GM23338 (cell line): ENCODE data around the gene IMMP1L. TPM values are rescaled to one million over a fixed set of nuclear protein-coding genes. Genes with fewer than 3 reads are reported as not detected.

Source experiments
- ATAC-seq: fragments of 200-7000 bp; cut with Tn5 transposase; 3 replicates; pipeline ENCODE4 v1.9.1; 2020
- DNase-seq: peaks from one replicate; pipeline ENCODE4 v3.0.0-alpha.2; 2015; ENCODE audit warnings: low spot score
- H2AFZ ChIP-seq: fragments of 200-600 bp; sonication (generic); 2 replicates; pipeline ENCODE4 v1.8.0; 2016; ENCODE audit warnings: antibody characterized with exemption, mild to moderate bottlenecking, moderate library complexity
- H3F3A ChIP-seq: fragments of 200-600 bp; sonication (generic); replicated peaks from 2 replicates; pipeline ENCODE4 v1.8.0; 2017; ENCODE audit warnings: antibody characterized with exemption, mixed run types, low read depth
- H3K27ac ChIP-seq: fragments of 200-600 bp; sonication (generic); 2 replicates; pipeline ENCODE4 v1.6.1; 2016; ENCODE audit warnings: low read depth
- H3K27me3 ChIP-seq: fragments of 200-600 bp; sonication (generic); 2 replicates; pipeline ENCODE4 v1.8.0; 2016; ENCODE audit warnings: mild to moderate bottlenecking, mixed run types, moderate library complexity; ENCODE audit not compliant: insufficient read depth
- H3K36me3 ChIP-seq: fragments of 200-600 bp; sonication (generic); 2 replicates; pipeline ENCODE4 v1.8.0; 2016; ENCODE audit warnings: mild to moderate bottlenecking; ENCODE audit not compliant: insufficient read depth
- H3K4me1 ChIP-seq: fragments of 200-600 bp; sonication (generic); 2 replicates; pipeline ENCODE4 v1.8.0; 2016; ENCODE audit warnings: mild to moderate bottlenecking, moderate library complexity; ENCODE audit not compliant: insufficient read depth
- H3K4me2 ChIP-seq: fragments of 200-600 bp; sonication (generic); 2 replicates; pipeline ENCODE4 v1.7.1; 2017; ENCODE audit warnings: mixed run types
- H3K4me3 ChIP-seq: fragments of 200-600 bp; sonication (generic); 2 replicates; pipeline ENCODE4 v1.6.1; 2016; ENCODE audit warnings: mixed run types
- H3K79me2 ChIP-seq: fragments of 200-600 bp; sonication (generic); replicated peaks from 2 replicates; pipeline ENCODE4 v1.8.0; 2017; ENCODE audit warnings: mild to moderate bottlenecking; ENCODE audit not compliant: insufficient read depth
- H3K9me2 ChIP-seq: fragments of 200-600 bp; sonication (generic); 2 replicates; pipeline ENCODE4 v1.8.0; 2017; ENCODE audit not compliant: insufficient read depth
- H4K20me1 ChIP-seq: fragments of 200-600 bp; sonication (generic); replicated peaks from 2 replicates; pipeline ENCODE4 v1.8.0; 2017; ENCODE audit warnings: mild to moderate bottlenecking; ENCODE audit not compliant: insufficient read depth
- H3K27ac Mint-ChIP-seq: 2 replicates; pipeline ENCODE4 v1.8.0; 2020; ENCODE audit warnings: inconsistent platforms, mild to moderate bottlenecking, moderate library complexity, mixed read lengths
- H3K27me3 Mint-ChIP-seq: 3 replicates; pipeline ENCODE4 v1.8.0; 2022; ENCODE audit warnings: low read depth, mild to moderate bottlenecking, moderate library complexity, mixed read lengths, inconsistent platforms; ENCODE audit not compliant: insufficient read depth, poor library complexity
- H3K36me3 Mint-ChIP-seq: 3 replicates; pipeline ENCODE4 v1.8.0; 2021; ENCODE audit warnings: low read depth, mild to moderate bottlenecking, inconsistent platforms, moderate library complexity, mixed read lengths
- H3K4me1 Mint-ChIP-seq: 3 replicates; pipeline ENCODE4 v1.8.0; 2020; ENCODE audit warnings: mild to moderate bottlenecking, inconsistent platforms, mixed read lengths
- H3K4me3 Mint-ChIP-seq: 3 replicates; pipeline ENCODE4 v1.8.0; 2021; ENCODE audit warnings: moderate library complexity, mild to moderate bottlenecking, inconsistent platforms, mixed read lengths
- H3K9me3 Mint-ChIP-seq: 3 replicates; pipeline ENCODE4 v1.8.0; 2020; ENCODE audit warnings: moderate library complexity, mild to moderate bottlenecking, inconsistent platforms, mixed read lengths
- CREB1 ChIP-seq: fragments of 250-450 bp; sonication (Bioruptor Pico); IDR thresholded peaks from 2 replicates; pipeline ENCODE4 v1.5.0; 2020; ENCODE audit warnings: low read depth, mild to moderate bottlenecking, moderate library complexity
- EZH2phosphoT487 ChIP-seq: fragments of 200-600 bp; sonication (generic); IDR thresholded peaks from one replicate; pipeline ENCODE4 v1.8.1; 2018; ENCODE audit warnings: antibody characterized with exemption; ENCODE audit not compliant: unreplicated experiment
- JUNB ChIP-seq: IDR thresholded peaks from one replicate; pipeline ENCODE4 v1.6.1; 2016; ENCODE audit warnings: antibody characterized with exemption; ENCODE audit not compliant: unreplicated experiment
- STAT1 ChIP-seq: IDR thresholded peaks from one replicate; pipeline ENCODE4 v1.6.1; 2016; ENCODE audit warnings: antibody characterized with exemption; ENCODE audit not compliant: unreplicated experiment
- ZNF114 ChIP-seq: fragments of 250-450 bp; sonication (Bioruptor Pico); IDR thresholded peaks from 2 replicates; pipeline ENCODE4 v1.5.0; 2020; ENCODE audit warnings: mild to moderate bottlenecking, moderate library complexity
- ZNF331 ChIP-seq: fragments of 250-450 bp; sonication (Bioruptor Pico); IDR thresholded peaks from 2 replicates; pipeline ENCODE4 v1.5.0; 2020; ENCODE audit warnings: low read depth, mild to moderate bottlenecking, moderate library complexity
- polyA plus RNA-seq: library from polyadenylated mRNA; unstranded; fragments of >200 nt; fragmentation: Nextera tagmentation; extraction: Ambion mirVana; gene quantifications from 2 replicates; pipeline ENCODE4 v1.2.1, GENCODE V29; 2016
- total RNA-seq: library from RNA; depleted of rRNA; stranded (reverse); fragments of >200 nt; shearing (Covaris generic); gene quantifications from 2 replicates; pipeline ENCODE4 v1.2.3, GENCODE V29; 2014
- TF ChIP-seq, protein P1 (sequence below): IDR thresholded peaks from 2 replicates; pipeline ENCODE4 v1.6.1; 2016; ENCODE audit warnings: antibody characterized with exemption
- TF ChIP-seq, protein P2 (sequence below): fragments of 250-450 bp; sonication (Bioruptor Pico); IDR thresholded peaks from 2 replicates; pipeline ENCODE4 v1.5.0; 2020; ENCODE audit warnings: mild to moderate bottlenecking, moderate library complexity
- TF ChIP-seq, protein P3 (sequence below): IDR thresholded peaks from one replicate; pipeline ENCODE4 v1.6.1; 2018; ENCODE audit warnings: antibody characterized with exemption; ENCODE audit not compliant: unreplicated experiment

The IMMP1L gene
- total and polyA plus RNA-seq, 2 experiments from 2014 or later: 23.9 to 154 TPM

DNA sequence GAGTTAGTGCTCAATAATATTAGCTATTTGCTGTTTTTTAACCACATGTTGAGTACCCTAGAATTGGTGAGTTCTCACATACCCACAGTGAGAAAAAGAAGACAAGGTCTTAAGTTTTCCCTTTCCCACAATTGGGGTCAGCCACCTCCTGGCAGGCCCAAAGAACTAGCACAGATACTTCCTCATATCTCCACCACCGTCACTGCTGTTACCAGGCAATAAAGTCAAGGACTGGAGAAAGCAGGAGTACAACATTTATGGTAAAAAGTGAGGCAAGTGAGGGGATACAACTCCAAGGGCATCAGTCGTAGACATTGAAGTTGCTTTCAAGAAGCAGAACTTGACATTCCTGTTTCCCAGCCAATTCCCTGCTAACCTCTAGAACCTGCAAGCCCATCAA lies 19.8 kb upstream of the IMMP1L start:
- H2AFZ ChIP-seq: no peak overlapping the region
- H3K79me2 ChIP-seq: no peaks in the 10 kb centered on the region
- Mint-ChIP-seq H3K27ac (no peak overlapping the region), H3K4me1 (no peaks in the 10 kb centered on the region), H3K27me3 (peaks cover 1% of the 10 kb centered on the region), H3K36me3 (peaks cover 7% of the 10 kb centered on the region; the same call in 2 of the 3 replicates), H3K9me3 (no peaks in the 10 kb centered on the region), H3K4me3 (no peak overlapping the region)
- no peaks in the 10 kb centered on the region for H4K20me1 ChIP-seq
- no peaks in the 10 kb centered on the region for H3K36me3 ChIP-seq
- no peaks in the 10 kb centered on the region for H3K9me2 ChIP-seq
- no peak for ATAC-seq
- TF ChIP-seq CREB1 (CRISPR knock-in tag): no peak
- no peak for DNase-seq
- H3K4me1 ChIP-seq: no peaks in the 10 kb centered on the region
- H3K4me3 ChIP-seq: no peak overlapping the region
- no peaks in the 10 kb centered on the region for H3K27me3 ChIP-seq
- H3K27ac ChIP-seq: no peak overlapping the region
- H3F3A ChIP-seq: no peaks in the 10 kb centered on the region
- no peak overlapping the region for H3K4me2 ChIP-seq

DNA sequence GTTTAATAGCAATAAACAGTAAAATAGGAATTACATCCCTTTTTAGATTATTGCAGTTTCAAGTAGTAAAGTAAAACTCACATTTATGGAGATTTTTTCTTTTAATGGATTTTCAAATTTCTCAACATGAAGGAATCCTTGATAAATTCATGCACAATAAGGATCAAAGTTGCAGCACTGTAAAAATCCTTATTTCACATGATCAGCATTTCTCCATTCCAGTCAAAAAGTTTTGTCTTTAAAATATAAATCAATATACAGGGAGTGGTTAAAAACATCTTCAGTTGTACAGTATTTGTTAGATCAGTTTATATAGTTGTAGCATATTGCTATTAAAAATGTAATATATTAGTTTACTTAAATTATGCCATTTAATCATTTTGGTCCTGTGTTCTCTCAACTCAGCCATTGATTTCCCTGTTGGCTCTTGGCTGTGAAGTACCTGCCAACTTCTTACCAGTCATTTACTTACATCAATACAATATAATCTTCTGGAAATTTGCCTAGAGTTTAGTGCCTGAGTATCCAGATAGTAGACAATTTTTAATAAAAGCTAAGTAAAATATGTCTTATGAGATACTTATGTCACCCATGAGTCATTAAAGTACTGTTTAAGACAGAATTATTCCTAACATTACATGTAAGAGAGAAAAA lies 12.2 kb upstream of the IMMP1L start:
- Histone ChIP-seq H2AFZ (no peak overlapping the region), H3K27me3 (no peaks in the 10 kb centered on the region), H3K27ac (no peak overlapping the region), H3K4me1 (no peaks in the 10 kb centered on the region), H3K4me3 (no peak overlapping the region), H3K9me2 (no peaks in the 10 kb centered on the region), H3F3A (no peaks in the 10 kb centered on the region), H3K4me2 (no peak overlapping the region), H4K20me1 (no peaks in the 10 kb centered on the region), H3K79me2 (no peaks in the 10 kb centered on the region), H3K36me3 (no peaks in the 10 kb centered on the region)
- peaks cover 1% of the 10 kb centered on the region for H3K27me3 Mint-ChIP-seq
- TF ChIP-seq JUNB (no peak), ZNF331 (CRISPR knock-in tag) (no peak), EZH2phosphoT487 (no peak), STAT1 (no peak), CREB1 (CRISPR knock-in tag) (no peak), ZNF114 (CRISPR knock-in tag) (no peak)
- TF ChIP-seq, protein P1, sequence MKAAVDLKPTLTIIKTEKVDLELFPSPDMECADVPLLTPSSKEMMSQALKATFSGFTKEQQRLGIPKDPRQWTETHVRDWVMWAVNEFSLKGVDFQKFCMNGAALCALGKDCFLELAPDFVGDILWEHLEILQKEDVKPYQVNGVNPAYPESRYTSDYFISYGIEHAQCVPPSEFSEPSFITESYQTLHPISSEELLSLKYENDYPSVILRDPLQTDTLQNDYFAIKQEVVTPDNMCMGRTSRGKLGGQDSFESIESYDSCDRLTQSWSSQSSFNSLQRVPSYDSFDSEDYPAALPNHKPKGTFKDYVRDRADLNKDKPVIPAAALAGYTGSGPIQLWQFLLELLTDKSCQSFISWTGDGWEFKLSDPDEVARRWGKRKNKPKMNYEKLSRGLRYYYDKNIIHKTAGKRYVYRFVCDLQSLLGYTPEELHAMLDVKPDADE: no peak
- TF ChIP-seq, protein P2, sequence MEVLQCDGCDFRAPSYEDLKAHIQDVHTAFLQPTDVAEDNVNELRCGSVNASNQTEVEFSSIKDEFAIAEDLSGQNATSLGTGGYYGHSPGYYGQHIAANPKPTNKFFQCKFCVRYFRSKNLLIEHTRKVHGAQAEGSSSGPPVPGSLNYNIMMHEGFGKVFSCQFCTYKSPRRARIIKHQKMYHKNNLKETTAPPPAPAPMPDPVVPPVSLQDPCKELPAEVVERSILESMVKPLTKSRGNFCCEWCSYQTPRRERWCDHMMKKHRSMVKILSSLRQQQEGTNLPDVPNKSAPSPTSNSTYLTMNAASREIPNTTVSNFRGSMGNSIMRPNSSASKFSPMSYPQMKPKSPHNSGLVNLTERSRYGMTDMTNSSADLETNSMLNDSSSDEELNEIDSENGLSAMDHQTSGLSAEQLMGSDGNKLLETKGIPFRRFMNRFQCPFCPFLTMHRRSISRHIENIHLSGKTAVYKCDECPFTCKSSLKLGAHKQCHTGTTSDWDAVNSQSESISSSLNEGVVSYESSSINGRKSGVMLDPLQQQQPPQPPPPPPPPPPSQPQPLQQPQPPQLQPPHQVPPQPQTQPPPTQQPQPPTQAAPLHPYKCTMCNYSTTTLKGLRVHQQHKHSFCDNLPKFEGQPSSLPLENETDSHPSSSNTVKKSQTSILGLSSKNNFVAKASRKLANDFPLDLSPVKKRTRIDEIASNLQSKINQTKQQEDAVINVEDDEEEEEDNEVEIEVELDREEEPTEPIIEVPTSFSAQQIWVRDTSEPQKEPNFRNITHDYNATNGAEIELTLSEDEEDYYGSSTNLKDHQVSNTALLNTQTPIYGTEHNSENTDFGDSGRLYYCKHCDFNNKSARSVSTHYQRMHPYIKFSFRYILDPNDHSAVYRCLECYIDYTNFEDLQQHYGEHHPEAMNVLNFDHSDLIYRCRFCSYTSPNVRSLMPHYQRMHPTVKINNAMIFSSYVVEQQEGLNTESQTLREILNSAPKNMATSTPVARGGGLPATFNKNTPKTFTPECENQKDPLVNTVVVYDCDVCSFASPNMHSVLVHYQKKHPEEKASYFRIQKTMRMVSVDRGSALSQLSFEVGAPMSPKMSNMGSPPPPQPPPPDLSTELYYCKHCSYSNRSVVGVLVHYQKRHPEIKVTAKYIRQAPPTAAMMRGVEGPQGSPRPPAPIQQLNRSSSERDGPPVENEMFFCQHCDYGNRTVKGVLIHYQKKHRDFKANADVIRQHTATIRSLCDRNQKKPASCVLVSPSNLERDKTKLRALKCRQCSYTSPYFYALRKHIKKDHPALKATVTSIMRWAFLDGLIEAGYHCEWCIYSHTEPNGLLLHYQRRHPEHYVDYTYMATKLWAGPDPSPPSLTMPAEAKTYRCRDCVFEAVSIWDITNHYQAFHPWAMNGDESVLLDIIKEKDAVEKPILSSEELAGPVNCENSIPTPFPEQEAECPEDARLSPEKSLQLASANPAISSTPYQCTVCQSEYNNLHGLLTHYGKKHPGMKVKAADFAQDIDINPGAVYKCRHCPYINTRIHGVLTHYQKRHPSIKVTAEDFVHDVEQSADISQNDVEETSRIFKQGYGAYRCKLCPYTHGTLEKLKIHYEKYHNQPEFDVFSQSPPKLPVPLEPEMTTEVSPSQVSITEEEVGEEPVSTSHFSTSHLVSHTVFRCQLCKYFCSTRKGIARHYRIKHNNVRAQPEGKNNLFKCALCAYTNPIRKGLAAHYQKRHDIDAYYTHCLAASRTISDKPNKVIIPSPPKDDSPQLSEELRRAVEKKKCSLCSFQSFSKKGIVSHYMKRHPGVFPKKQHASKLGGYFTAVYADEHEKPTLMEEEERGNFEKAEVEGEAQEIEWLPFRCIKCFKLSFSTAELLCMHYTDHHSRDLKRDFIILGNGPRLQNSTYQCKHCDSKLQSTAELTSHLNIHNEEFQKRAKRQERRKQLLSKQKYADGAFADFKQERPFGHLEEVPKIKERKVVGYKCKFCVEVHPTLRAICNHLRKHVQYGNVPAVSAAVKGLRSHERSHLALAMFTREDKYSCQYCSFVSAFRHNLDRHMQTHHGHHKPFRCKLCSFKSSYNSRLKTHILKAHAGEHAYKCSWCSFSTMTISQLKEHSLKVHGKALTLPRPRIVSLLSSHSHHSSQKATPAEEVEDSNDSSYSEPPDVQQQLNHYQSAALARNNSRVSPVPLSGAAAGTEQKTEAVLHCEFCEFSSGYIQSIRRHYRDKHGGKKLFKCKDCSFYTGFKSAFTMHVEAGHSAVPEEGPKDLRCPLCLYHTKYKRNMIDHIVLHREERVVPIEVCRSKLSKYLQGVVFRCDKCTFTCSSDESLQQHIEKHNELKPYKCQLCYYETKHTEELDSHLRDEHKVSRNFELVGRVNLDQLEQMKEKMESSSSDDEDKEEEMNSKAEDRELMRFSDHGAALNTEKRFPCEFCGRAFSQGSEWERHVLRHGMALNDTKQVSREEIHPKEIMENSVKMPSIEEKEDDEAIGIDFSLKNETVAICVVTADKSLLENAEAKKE (CRISPR knock-in tag): no peak
- TF ChIP-seq, protein P3, sequence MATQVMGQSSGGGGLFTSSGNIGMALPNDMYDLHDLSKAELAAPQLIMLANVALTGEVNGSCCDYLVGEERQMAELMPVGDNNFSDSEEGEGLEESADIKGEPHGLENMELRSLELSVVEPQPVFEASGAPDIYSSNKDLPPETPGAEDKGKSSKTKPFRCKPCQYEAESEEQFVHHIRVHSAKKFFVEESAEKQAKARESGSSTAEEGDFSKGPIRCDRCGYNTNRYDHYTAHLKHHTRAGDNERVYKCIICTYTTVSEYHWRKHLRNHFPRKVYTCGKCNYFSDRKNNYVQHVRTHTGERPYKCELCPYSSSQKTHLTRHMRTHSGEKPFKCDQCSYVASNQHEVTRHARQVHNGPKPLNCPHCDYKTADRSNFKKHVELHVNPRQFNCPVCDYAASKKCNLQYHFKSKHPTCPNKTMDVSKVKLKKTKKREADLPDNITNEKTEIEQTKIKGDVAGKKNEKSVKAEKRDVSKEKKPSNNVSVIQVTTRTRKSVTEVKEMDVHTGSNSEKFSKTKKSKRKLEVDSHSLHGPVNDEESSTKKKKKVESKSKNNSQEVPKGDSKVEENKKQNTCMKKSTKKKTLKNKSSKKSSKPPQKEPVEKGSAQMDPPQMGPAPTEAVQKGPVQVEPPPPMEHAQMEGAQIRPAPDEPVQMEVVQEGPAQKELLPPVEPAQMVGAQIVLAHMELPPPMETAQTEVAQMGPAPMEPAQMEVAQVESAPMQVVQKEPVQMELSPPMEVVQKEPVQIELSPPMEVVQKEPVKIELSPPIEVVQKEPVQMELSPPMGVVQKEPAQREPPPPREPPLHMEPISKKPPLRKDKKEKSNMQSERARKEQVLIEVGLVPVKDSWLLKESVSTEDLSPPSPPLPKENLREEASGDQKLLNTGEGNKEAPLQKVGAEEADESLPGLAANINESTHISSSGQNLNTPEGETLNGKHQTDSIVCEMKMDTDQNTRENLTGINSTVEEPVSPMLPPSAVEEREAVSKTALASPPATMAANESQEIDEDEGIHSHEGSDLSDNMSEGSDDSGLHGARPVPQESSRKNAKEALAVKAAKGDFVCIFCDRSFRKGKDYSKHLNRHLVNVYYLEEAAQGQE: no peak
- H3K9me3 Mint-ChIP-seq: no peaks in the 10 kb centered on the region
- DNase-seq (no peak), ATAC-seq (no peak)
- peaks cover 6% of the 10 kb centered on the region; the same call in 1 of the 3 replicates for H3K36me3 Mint-ChIP-seq
- no peak overlapping the region for H3K4me3 Mint-ChIP-seq
- no peak overlapping the region for H3K27ac Mint-ChIP-seq
- no peaks in the 10 kb centered on the region for H3K4me1 Mint-ChIP-seq
